GM21737 (cell line): ENCODE measurements around the gene USP36.
A peak's percentile ranks its signal among the peaks of the same experiment; 100 is the strongest.
"Not testable (repeated sequence)": the region's sequence is repeated elsewhere in the genome, so short reads cannot be mapped to it uniquely, and the experiment has no call there.

ENCODE experiments used
- ATAC-seq: cut with Tn5 transposase; IDR thresholded peaks from one replicate; pipeline ENCODE4 v1.9.1; 2021; ENCODE audit warnings: mild to moderate bottlenecking, moderate library complexity; ENCODE audit not compliant: unreplicated experiment

The USP36 gene

GRCh38 chr17:78872486-78872885 lies 31.9 kb upstream of the USP36 start:
- no peak for ATAC-seq

- no peak for ATAC-seq
These were observed 30.0 kb upstream of the USP36 start for GRCh38 chr17:78870621-78871020.

- ATAC-seq, result no peak
These were observed 27.8 kb upstream of the USP36 start for GRCh38 chr17:78868391-78868790.

- ATAC-seq, result not testable (repeated sequence)
These were observed 26.4 kb upstream of the USP36 start for GRCh38 chr17:78867046-78867445.

GRCh38 chr17:78865682-78866390 lies 25.2 kb upstream of the USP36 start:
- no peak for ATAC-seq

GRCh38 chr17:78864117-78864516 lies 23.5 kb upstream of the USP36 start:
- no peak for ATAC-seq

- no peak for ATAC-seq
These were observed 21.7 kb upstream of the USP36 start for GRCh38 chr17:78862073-78863023.

- no peak for ATAC-seq
These were observed 20.6 kb upstream of the USP36 start for GRCh38 chr17:78861229-78861628.

- no peak for ATAC-seq
These were observed 18.4 kb upstream of the USP36 start for GRCh38 chr17:78859051-78859450.

- ATAC-seq, result no peak
These were observed 16.7 kb upstream of the USP36 start for GRCh38 chr17:78857266-78857665.

GRCh38 chr17:78855561-78856165 lies 15.0 kb upstream of the USP36 start:
- no peak for ATAC-seq

- ATAC-seq, result no peak
These were observed 13.9 kb upstream of the USP36 start for GRCh38 chr17:78854508-78854907.

- ATAC-seq, result no peak
These were observed 13.3 kb upstream of the USP36 start for GRCh38 chr17:78853926-78854394.

GRCh38 chr17:78852709-78853121 lies 12.1 kb upstream of the USP36 start:
- no peak for ATAC-seq

GRCh38 chr17:78849026-78849425 lies 8.4 kb upstream of the USP36 start:
- ATAC-seq, result no peak

- no peak for ATAC-seq
These were observed 6.4 kb upstream of the USP36 start for GRCh38 chr17:78847052-78847451.

GRCh38 chr17:78844301-78845005 lies 3.8 kb upstream of the USP36 start:
- ATAC-seq, result no peak

GRCh38 chr17:78842881-78843565 lies 2.4 kb upstream of the USP36 start:
- no peak for ATAC-seq

GRCh38 chr17:78840530-78840779 lies 159 bp downstream of the USP36 start:
- ATAC-seq, result no peak

- peak; percentile 13 for ATAC-seq
These were observed 668 bp downstream of the USP36 start for GRCh38 chr17:78839762-78840529.
